NCI-H2107 treated with DMSO at 0.1 percent for 48 hours (cell line): ENCODE data around the gene TSPAN13.

Experiments
- DNase-seq: peaks from one replicate; lab custom pipeline; 2025; ENCODE audit not compliant: unreplicated experiment; lab: John Stamatoyannopoulos, UW

The TSPAN13 gene

DNA sequence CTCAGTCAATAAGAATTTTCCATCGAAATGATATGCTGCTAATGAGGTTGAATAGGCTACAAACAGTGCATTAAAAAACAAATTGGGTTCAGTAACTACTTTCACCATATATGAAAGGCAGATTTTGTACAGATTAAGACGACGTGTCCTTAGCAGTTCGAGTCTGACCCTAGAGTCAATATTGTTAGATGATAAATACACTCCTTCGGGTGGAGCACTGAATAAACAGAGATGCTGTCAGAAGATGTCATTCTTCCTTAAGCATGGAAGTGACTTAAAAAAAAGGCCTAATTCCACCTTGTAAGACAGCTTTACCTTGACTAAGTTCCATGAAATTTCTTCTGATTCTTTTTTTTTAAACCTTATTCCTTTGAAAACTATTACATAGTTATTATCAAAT lies 57.0 kb downstream of the TSPAN13 start:
- no peak for DNase-seq

- no peak for DNase-seq
These were observed 58.0 kb downstream of the TSPAN13 start for GRCh38 chr7:16811551-16811950.

- no peak for DNase-seq
These were observed 59.1 kb downstream of the TSPAN13 start for GRCh38 chr7:16812542-16813231.

- DNase-seq, result no peak
These were observed 59.7 kb downstream of the TSPAN13 start for GRCh38 chr7:16813232-16813616.

DNA sequence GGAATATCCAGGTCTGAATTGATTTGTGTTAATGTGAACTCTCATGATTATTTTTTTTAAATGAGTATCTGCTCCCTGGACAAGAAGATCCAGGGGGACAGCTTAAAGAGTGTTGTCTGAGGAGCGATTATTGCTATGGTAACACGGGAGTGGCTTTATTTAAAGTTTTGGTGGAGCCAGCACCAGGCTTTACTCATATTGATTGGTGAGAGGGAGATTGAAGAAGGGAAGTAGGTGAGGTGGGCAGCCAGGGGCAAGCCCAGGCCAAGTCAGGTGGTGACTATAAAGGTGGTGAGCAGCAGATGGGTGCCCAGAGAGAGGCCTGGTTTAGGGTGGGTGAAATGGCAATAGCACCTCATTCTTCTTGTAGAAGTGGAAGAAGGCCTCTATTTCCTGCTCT lies 61.4 kb downstream of the TSPAN13 start:
- no peak for DNase-seq

DNA sequence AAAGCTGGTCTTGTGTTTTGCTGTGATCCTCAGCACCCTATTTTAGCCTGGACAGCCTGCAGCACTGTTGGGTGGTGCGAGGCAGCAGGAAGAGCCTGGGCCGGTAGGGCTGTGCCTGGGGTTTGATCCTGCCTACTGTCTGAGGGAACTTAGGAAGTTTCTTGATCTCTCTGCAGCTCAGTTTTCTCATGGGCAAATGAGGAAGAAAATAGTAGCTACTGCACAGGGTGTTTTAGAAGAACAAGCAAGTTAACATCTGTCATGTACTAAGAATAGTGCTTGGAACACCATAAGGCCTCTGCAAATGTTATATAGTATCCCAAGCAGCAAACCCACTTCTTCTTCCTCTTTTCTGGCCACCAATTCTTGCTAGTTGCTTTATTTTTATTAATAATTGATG lies 63.3 kb downstream of the TSPAN13 start:
- DNase-seq, result no peak

DNA sequence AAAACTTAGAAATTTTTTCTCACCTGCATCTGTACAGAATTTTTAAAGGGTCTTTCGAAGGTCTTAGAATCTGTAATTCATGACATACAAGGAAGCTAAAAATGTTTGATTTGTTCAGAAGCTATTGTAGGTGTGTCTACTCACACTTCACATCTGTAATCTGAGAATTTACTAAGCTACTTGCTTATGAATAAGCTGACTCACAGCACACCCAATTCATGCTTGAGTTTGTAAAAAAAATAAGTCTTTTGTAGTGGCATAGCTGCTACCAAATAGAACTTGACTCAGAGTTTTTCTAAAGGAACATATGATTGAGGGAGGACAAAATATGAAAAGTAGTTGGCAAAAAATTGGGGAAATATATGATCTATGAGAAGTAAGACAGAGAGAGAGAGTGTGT lies 64.0 kb downstream of the TSPAN13 start:
- DNase-seq, result peak; percentile 63

DNA sequence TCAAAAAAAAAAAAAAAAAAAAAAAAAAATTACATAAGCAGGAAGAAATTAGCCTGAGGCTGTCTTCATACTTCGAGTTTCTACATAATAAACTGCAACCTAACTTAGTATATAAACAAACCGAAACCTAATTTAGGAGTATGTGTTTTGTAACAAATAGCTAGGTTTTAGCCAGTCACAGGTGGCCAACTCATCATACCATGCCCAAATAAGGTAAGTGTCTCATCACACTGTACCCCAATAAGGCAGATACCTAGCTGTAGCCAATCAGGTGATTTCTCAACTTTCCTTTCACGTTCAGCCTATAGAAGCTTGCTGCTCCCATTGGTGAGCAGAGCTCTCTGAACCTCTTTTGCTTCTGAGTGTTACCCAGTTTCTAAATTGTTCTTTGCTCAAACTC lies 65.2 kb downstream of the TSPAN13 start:
- DNase-seq, result no peak

DNA sequence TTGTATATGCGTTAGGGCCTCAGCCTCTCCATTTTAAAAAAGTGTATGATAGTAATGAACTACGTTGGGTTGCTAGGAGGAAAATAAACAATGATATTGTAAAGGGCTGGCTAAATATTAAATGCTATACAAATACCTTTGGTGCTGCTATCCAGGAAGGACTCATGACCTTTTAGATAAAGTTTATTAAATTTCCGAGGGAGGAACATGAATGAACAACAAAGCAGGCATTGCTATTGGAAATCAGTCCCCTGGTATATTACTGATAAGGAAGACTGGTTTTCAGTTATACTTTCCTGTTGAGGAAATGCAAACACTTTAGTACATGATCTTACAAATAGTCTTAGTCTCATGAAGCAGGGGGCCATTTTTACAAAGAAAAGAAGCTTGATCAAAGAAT lies 68.5 kb downstream of the TSPAN13 start:
- no peak for DNase-seq

DNA sequence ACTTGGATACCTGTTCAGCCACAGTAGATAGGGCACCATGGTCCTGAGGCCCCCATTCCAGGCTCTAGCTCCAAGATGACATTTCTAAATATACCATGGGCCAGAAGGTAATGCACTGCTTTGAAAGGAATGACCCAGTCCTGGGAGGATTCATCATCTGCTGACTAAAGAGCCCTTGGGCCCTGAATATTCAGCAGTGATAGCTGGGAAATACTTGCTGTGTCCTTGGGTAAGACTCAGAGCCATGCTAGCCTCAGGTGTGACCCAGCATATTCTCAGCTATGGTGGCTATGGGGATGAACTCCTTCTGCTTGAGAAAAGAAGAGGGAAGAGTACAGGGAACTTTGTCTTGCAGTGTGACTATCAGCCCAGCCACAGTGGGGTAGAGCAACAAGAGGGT lies 72.5 kb downstream of the TSPAN13 start:
- no peak for DNase-seq

DNA sequence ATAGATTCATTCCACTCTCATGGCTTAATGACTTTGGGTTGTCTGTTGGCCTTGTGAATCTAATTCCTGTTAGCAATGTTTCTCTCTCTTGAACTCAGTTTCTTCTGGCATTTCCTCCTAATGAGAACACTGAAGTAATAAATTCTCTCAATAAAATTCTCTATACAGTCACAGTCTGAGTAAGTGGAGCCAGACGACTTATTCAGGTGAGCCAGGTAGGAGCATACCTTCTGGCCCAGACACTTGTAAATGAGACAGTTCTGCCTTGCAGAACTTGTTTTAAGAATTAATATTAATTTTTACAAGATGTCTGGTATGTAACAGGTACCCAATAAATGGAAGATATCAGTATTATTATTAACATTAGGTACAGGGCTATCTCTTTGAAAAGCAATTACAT lies 79.8 kb downstream of the TSPAN13 start:
- no peak for DNase-seq
